GM12873 (cell line): ENCODE measurements around the gene MSH3.

Experiments
- TF ChIP-seq, protein P1 (sequence below): IDR thresholded peaks from 2 replicates; pipeline ENCODE4 v1.5.1; 2012; ENCODE audit warnings: low read depth, mild to moderate bottlenecking, moderate library complexity, low read length, control low read depth; ENCODE audit not compliant: insufficient read depth; ENCODE audit errors: missing control alignments

MSH3 gene

GRCh38 chr5:80705801-80706200, 51.3 kb downstream of the MSH3 start:
- TF ChIP-seq, protein P1, sequence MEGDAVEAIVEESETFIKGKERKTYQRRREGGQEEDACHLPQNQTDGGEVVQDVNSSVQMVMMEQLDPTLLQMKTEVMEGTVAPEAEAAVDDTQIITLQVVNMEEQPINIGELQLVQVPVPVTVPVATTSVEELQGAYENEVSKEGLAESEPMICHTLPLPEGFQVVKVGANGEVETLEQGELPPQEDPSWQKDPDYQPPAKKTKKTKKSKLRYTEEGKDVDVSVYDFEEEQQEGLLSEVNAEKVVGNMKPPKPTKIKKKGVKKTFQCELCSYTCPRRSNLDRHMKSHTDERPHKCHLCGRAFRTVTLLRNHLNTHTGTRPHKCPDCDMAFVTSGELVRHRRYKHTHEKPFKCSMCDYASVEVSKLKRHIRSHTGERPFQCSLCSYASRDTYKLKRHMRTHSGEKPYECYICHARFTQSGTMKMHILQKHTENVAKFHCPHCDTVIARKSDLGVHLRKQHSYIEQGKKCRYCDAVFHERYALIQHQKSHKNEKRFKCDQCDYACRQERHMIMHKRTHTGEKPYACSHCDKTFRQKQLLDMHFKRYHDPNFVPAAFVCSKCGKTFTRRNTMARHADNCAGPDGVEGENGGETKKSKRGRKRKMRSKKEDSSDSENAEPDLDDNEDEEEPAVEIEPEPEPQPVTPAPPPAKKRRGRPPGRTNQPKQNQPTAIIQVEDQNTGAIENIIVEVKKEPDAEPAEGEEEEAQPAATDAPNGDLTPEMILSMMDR, result no peak

DNA sequence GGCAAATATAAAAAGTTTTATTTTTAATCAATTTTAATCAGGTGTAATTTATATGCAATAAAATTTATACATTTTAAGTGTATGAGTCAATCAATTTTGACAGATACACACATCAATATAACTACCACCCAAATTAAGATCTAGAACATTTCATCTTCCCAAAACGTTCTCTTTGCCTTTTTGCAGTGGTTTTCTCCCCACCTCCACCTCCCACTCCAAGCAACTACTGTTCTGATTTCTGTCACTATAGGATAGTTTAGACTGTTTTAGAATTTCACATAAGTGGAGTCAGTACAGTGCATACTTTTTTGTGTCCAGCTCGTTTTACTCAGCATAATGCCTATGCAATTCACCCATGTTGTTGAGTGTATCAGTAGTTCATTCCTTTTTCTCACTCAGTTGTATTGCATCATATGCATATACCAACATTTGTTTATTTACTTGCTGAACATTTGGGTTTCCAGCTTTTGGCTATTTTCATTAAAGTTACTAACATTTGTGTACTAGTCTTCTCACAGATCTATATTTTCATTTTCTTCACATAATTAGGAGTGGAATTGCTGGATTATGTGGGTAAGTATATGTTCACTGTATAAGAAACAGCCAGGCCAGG, 52.5 kb downstream of the MSH3 start:
- TF ChIP-seq, protein P1, result no peak

DNA sequence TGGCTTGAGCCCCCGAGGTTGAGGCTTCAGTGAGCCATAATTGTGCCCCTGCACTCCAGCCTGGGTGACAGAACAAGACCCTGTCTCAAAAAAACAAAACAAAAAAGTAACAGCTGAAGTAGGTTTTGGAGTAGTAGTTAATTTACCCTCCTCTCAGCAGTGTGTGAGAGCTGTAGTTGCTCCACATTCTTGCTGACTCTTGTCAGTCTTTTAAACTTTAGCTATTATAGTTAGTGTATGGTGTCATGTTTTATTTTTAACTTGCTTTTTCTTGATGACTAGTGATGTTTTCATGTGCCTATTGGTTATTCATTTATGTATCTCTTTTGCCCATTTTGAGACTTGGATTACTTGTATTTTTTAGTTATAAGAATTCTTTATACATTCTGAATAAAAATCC, 53.2 kb downstream of the MSH3 start:
- TF ChIP-seq, protein P1, result no peak

DNA sequence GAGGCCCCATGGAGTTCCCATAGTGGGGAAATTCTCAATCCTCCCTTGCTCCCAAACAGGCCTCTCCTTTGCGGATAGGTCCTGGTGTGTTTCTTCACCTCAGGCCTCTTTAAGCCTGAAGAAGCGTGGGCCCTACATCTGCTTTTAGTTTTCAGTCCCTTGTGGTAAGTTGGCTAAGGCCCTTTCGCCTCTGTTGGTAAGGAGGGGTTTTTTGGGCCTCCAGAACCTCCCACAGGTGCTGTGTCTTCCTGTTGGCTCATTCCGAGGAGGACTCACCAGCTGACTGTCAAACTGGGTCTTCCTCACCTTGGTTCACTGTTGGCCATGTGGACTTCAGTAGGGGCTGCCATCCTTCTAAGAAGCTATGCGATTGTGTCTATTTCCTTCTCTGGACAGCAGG, 56.8 kb downstream of the MSH3 start:
- TF ChIP-seq, protein P1, result no peak

DNA sequence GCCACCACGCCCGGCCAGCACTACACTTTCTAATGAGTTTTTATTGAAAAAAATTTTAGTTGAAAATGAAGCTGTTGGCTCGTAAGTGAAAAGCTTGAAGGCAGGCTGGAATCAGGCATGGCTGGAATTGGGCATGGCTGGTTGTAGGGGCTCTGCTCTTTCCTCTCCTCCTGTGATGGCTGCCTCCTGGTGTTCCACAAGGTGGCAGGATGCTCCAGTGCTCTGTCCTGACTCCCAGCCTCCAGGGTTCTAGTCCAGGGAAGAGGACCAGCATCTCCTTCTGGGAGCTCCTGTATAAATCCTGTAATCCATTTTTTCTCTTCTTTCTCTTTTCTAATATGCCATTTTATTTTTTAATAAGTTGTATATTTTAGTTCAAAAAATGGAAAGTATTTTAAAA, 57.5 kb downstream of the MSH3 start:
- TF ChIP-seq, protein P1, result peak; percentile 50

DNA sequence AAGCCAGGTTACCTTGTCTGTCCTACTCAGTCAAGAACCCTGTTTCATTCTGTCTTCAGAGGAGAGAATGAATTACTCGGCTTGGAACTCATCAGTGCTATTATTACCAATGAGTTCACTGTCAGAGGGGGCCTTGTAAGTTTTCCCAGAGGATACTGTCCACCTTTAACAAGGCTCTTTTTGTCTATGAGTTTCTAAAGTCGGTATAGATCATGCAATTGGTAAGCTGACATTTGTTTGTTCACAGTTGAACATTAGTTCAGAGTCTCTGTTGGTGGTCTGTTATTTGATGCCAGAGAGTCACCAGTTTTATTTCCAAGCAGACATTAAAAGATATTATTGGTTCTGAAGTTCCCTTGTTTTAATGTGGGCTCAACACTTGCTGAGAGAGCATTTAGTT, 58.5 kb downstream of the MSH3 start:
- TF ChIP-seq, protein P1, result no peak

DNA sequence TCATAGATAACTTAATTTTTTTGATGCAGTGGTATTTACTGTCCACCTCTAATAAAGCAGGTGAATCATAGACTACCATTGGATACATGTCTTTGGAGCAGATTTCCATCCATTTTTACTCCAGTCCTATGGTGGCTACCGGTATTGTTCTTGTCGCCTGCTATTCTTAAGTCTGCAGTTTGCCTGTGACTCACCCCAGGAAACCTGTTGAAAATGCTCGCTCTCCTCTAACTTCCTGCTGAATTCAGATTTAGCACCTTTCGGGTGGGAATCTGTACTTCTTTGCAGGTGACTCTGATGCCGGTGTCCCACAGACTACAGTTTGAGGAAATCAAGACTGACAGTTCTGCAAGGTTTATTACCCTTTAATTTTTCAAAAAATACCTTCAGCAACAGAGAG, 59.2 kb downstream of the MSH3 start:
- TF ChIP-seq, protein P1, result no peak
